ENCODE measurements around the gene SOD1. TPM values are rescaled to one million over a fixed set of nuclear protein-coding genes. Genes with fewer than 3 reads are reported as not detected.

SOD1 gene
- total and polyA plus RNA-seq, 2 experiments from 2014 or later = 242 to 463 TPM

DNA sequence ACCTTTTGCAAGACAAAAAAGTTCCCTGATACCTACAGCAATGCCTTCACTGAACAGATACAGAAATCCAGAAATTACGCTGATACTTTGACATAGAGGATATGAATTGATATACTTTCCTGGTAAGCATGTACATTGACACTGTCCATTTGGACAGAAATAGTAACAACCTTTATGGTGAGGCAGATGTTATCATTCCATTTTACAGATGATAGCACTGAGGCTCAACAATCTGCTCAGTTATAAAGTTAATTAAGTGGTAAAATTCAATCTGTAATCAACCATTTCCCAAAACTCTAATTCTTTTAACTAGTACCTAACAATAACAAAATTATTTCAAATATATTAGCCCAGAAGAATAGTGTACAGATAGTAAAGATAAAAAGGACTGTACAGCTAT lies 51.8 kb downstream of the SOD1 start:
- no peak for DNase-seq (ENCODE audit: low read depth in 1 of 2, low spot score in 1 of 2)
- no peaks in the 10 kb centered on the region for H3K27me3 ChIP-seq
- TF ChIP-seq, protein P1, sequence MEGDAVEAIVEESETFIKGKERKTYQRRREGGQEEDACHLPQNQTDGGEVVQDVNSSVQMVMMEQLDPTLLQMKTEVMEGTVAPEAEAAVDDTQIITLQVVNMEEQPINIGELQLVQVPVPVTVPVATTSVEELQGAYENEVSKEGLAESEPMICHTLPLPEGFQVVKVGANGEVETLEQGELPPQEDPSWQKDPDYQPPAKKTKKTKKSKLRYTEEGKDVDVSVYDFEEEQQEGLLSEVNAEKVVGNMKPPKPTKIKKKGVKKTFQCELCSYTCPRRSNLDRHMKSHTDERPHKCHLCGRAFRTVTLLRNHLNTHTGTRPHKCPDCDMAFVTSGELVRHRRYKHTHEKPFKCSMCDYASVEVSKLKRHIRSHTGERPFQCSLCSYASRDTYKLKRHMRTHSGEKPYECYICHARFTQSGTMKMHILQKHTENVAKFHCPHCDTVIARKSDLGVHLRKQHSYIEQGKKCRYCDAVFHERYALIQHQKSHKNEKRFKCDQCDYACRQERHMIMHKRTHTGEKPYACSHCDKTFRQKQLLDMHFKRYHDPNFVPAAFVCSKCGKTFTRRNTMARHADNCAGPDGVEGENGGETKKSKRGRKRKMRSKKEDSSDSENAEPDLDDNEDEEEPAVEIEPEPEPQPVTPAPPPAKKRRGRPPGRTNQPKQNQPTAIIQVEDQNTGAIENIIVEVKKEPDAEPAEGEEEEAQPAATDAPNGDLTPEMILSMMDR (IDR thresholded peaks at IDR 0.05; ENCODE audit: low read depth, low read length) = no peak
- no peaks in the 10 kb centered on the region for H3K36me3 ChIP-seq
- no peak overlapping the region for H3K27ac ChIP-seq
- H3K4me1 ChIP-seq (ENCODE audit: low read depth) = peaks cover 17% of the 10 kb centered on the region
- no peaks in the 10 kb centered on the region for H3K9me3 ChIP-seq (ENCODE audit: low read depth)
- no peak overlapping the region for H3K4me3 ChIP-seq

DNA sequence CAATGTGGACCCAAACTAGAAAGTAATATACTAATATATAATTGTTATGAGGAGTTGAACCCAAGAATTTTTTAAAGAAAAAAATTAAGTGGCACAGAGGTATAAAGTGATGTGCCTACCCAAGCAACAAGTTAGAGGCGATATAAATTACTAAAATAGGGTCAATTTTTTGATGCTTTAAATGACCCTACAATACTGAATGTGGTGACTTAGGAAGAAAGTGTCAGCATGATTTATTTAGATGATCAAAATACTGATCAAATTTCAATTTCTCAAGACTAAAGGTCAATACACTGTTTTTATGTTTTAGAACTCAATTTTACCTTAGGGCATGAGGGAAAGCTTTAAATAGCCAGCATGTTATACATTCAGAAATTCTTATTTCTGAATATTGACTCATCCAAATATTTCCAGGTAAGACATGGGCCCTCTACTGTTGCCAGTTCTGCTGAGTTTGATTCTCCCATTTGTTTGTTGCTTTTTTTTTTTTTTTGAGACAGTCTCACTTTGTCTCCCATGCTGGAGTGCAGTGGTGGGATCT lies 52.3 kb downstream of the SOD1 start:
- Histone ChIP-seq H3K4me1 (ENCODE audit: low read depth) (peaks cover 19% of the 10 kb centered on the region), H3K4me3 (no peak overlapping the region), H3K36me3 (no peaks in the 10 kb centered on the region), H3K27ac (no peak overlapping the region), H3K9me3 (ENCODE audit: low read depth) (no peaks in the 10 kb centered on the region), H3K27me3 (no peaks in the 10 kb centered on the region)
- no peak for DNase-seq (ENCODE audit: low read depth in 1 of 2, low spot score in 1 of 2)
- TF ChIP-seq, protein P1 (IDR thresholded peaks at IDR 0.05; ENCODE audit: low read depth, low read length) = no peak

DNA sequence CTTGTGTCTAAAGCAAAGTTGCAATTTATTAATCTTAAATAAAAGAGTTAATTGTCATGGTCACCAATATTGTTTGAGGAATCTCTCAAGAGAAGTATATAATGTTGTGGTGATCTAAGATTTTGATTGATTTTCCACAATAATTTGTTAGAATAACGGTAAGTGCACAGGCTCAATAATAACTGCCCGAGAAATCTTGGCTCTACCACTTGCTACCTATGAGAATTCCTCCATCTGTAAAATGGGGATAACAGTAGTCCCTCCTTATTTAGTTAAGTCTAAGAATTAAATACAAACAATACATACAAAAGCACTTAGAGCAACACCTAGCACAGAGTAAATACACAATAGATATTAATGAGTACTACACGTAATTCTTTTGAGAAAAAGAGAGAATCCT lies 53.6 kb downstream of the SOD1 start:
- Histone ChIP-seq H3K9me3 (ENCODE audit: low read depth) (no peaks in the 10 kb centered on the region), H3K27me3 (no peaks in the 10 kb centered on the region), H3K36me3 (no peaks in the 10 kb centered on the region), H3K4me3 (no peak overlapping the region), H3K27ac (no peak overlapping the region), H3K4me1 (ENCODE audit: low read depth) (peaks cover 20% of the 10 kb centered on the region)
- DNase-seq (ENCODE audit: low read depth in 1 of 2, low spot score in 1 of 2) = no peak
- TF ChIP-seq, protein P1 (IDR thresholded peaks at IDR 0.05; ENCODE audit: low read depth, low read length) = no peak

DNA sequence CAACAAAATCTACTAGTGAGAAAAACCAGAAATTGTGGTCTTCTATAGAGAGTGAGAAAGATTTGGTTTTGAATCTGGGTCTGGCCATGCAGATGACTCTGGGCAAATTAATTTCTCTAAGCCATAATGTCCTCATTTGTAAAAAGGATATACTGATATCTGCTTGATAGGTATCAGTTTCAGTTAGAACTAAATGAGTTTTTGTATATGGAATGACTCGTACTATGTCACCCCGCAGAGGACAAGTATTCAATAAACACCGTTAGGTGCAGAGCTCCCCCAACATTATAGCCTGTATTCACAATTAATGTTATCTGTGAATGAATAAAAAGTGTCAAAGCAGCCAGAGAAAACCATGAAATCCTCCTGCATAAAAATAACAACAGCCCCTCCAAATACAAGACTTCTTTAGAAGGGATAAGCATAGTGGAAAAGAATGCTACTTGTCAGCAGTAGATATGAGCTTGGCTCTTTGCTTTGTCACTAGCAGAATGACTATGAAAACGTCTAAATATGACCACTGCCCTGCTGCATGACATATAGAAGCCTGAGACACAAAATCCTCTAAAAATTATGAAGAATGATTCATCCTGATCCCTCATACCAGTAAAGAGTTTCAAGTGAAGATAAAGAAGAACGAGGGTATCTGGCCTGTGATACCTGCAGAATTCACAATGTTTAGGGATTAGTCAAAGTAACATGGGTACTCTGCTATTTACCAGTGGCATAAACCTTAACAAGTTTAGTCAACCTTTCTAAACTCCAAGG lies 54.7 kb downstream of the SOD1 start:
- H3K27me3 ChIP-seq = no peaks in the 10 kb centered on the region
- no peak for DNase-seq (ENCODE audit: low read depth in 1 of 2, low spot score in 1 of 2)
- no peak overlapping the region for H3K4me3 ChIP-seq
- TF ChIP-seq, protein P1 (IDR thresholded peaks at IDR 0.05; ENCODE audit: low read depth, low read length) = no peak
- peak overlapping the region; percentile 46 for H3K27ac ChIP-seq
- H3K36me3 ChIP-seq = no peaks in the 10 kb centered on the region
- H3K9me3 ChIP-seq (ENCODE audit: low read depth) = no peaks in the 10 kb centered on the region
- peaks cover 15% of the 10 kb centered on the region for H3K4me1 ChIP-seq (ENCODE audit: low read depth)

DNA sequence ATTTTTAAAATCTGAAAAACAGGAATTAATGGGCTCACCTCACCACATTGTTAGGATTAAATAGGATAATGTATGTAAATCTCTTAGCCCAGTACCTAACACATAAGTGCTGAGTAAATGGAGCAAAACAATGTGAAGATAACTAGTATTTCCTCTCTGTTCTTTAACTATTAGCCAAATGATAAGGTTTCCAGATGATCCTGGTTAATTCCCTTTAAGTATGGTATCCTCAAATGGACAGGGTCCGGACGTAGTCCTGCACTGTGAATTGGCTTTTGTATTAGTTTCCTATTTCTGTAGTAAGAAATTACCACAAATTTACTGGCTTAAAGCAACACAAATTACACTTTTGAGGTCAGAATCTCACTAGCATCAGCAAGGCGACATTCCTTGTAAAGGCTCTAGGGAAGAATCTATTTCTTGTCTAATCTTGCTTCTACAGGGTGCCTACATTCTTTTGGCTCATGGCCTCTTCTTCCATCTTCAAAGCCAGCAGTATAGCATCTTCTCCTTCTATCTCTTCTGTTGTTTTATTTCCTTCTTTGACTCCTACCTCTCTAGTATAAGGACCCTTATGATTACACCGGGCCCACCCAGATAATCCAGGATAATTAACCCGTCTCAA lies 55.4 kb downstream of the SOD1 start:
- DNase-seq (ENCODE audit: low read depth in 1 of 2, low spot score in 1 of 2) = no peak
- H3K4me1 ChIP-seq (ENCODE audit: low read depth) = peaks cover 15% of the 10 kb centered on the region
- TF ChIP-seq, protein P1 (IDR thresholded peaks at IDR 0.05; ENCODE audit: low read depth, low read length) = no peak
- H3K4me3 ChIP-seq = no peak overlapping the region
- H3K9me3 ChIP-seq (ENCODE audit: low read depth) = no peaks in the 10 kb centered on the region
- H3K27me3 ChIP-seq = no peaks in the 10 kb centered on the region
- H3K36me3 ChIP-seq = no peaks in the 10 kb centered on the region
- H3K27ac ChIP-seq = peak overlapping the region; percentile 46

Data from cardiac muscle cell (in vitro differentiated cells and primary cell).